Measurements from ENCODE around the gene UROC1. TPM values are rescaled to one million over a fixed set of nuclear protein-coding genes. Genes with fewer than 3 reads are reported as not detected.

UROC1 gene
- total and polyA plus RNA-seq, 9 of the 15 experiments (the other 6 are each of a cell fraction or from before 2014, with no cell fraction given), result not detected

DNA sequence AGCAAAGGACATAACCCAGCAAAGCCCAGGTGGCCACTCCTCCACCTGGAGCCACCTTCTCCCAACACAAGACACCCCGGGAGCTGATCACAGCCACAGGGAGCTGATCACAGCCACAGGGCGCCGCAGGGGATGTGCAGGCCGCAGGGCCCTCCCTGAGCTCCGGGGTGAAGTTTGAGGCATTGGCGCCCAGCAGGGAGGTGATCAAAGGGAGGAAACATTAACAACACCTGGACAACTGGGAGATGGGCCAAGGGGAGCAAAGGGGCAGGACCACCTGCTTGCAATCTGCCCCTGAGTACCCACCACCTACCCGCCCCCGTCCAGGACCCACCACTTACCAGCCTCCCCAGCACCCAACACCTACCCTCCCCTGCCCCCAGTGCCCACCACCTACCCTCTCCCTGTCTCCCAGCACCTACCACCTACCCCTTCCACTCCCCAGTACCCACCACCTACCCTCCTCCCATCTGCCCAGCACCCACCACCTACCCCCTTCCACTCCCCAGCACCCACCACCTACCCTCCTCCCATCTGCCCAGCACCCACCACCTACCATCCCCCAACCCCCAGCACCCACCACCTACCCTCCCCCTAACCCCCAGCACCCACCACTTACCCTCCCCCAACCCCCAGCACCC lies 2.4 kb downstream of the UROC1 start:
- no peaks in the 10 kb centered on the region for H3K79me2 ChIP-seq (ENCODE audit: control insufficient read depth, insufficient read depth, low read length)
- POLR2A ChIA-PET, result no interaction called here
- no peak overlapping the region for H3K9ac ChIP-seq (ENCODE audit: insufficient read depth in 1 of 2, low read depth in 2 of 2, low read length in 2 of 2)
- H3K4me1 ChIP-seq (replicated peaks in 1 of 2; ENCODE audit: control insufficient read depth in 2 of 2, insufficient read depth in 2 of 2, low read length in 2 of 2), result peaks cover 0 to 6% of the 10 kb centered on the region in 2 experiments; a peak in 1 of 5 replicates
- no peak for FAIRE-seq
- H3K9me3 ChIP-seq (replicated peaks; ENCODE audit: control insufficient read depth, insufficient read depth, low read depth, low read length), result no peaks in the 10 kb centered on the region
- no peak for DNase-seq (ENCODE audit: extremely low read depth in 1 of 4, low spot score in 3 of 4)
- no peak overlapping the region for H2AFZ ChIP-seq (ENCODE audit: low read depth, low read length)
- 0% methylated on average over 1 of the region's 8 CpGs for WGBS (ENCODE audit: insufficient coverage, low coverage, missing lambda C conversion rate)
- no peak overlapping the region for H3K27ac ChIP-seq (ENCODE audit: extremely low read depth, low read depth, low read length)
- in situ Hi-C loops (cut with MboI), result no loop called here
- H3K36me3 ChIP-seq (ENCODE audit: control insufficient read depth, insufficient read depth, low read length), result no peaks in the 10 kb centered on the region
- no peaks in the 10 kb centered on the region for H3K9me1 ChIP-seq (ENCODE audit: control insufficient read depth, insufficient read depth, low read length)
- H3K4me2 ChIP-seq (ENCODE audit: insufficient read depth, low read length), result no peak overlapping the region
- intact Hi-C loops (cut with micrococcal nuclease), result no loop called here
- no peak for ATAC-seq
- no peaks in the 10 kb centered on the region for H4K20me1 ChIP-seq (replicated peaks; ENCODE audit: control insufficient read depth, insufficient read depth, low read length)
- no peak overlapping the region for H3K4me3 ChIP-seq
- no peak for TF ChIP-seq TRIM24 (IDR thresholded peaks at IDR 0.05)
- TF ChIP-seq CCAR2 (IDR thresholded peaks at IDR 0.05; ENCODE audit: low read depth, low read length), result no peak
- TF ChIP-seq, protein P1, sequence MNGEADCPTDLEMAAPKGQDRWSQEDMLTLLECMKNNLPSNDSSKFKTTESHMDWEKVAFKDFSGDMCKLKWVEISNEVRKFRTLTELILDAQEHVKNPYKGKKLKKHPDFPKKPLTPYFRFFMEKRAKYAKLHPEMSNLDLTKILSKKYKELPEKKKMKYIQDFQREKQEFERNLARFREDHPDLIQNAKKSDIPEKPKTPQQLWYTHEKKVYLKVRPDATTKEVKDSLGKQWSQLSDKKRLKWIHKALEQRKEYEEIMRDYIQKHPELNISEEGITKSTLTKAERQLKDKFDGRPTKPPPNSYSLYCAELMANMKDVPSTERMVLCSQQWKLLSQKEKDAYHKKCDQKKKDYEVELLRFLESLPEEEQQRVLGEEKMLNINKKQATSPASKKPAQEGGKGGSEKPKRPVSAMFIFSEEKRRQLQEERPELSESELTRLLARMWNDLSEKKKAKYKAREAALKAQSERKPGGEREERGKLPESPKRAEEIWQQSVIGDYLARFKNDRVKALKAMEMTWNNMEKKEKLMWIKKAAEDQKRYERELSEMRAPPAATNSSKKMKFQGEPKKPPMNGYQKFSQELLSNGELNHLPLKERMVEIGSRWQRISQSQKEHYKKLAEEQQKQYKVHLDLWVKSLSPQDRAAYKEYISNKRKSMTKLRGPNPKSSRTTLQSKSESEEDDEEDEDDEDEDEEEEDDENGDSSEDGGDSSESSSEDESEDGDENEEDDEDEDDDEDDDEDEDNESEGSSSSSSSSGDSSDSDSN (IDR thresholded peaks at IDR 0.05; ENCODE audit: borderline replicate concordance in 1 of 2, low read depth in 2 of 2, low read length in 2 of 2), result no peak
- no peak for TF ChIP-seq MCM7 (IDR thresholded peaks at IDR 0.05)
- no peak for TF ChIP-seq JUN (IDR thresholded peaks at IDR 0.05; ENCODE audit: borderline replicate concordance, low read depth, low read length)
- no peak for TF ChIP-seq JUN (CRISPR knock-in tag; IDR thresholded peaks at IDR 0.05; ENCODE audit: borderline replicate concordance)
- no peak for TF ChIP-seq ESRRA (IDR thresholded peaks at IDR 0.05; ENCODE audit: borderline replicate concordance, low read depth)
- CTCF ChIA-PET (ENCODE audit: low intra/inter-chr PET ratio), result no interaction called here
- BruUV-seq (replicated peaks), result no TSS peak
- H3K27me3 ChIP-seq (ENCODE audit: control insufficient read depth in 2 of 2, insufficient read depth in 2 of 2, low read length in 2 of 2), result peaks cover 2 to 40% of the 10 kb centered on the region in 2 experiments; a peak in 4 of 5 replicates
